IMR-90 (cell line): ENCODE measurements around the gene ADCYAP1. TPM values are rescaled to one million over a fixed set of nuclear protein-coding genes. Genes with fewer than 3 reads are reported as not detected.

Experiments
- ATAC-seq: fragments of 200-7000 bp; cut with Tn5 transposase; 2 replicates; pipeline ENCODE4 v1.9.1; 2020; ENCODE audit warnings: low read depth, mild to moderate bottlenecking, moderate library complexity
- BruUV-seq: library from RNA; stranded (reverse); fragments of 400-500 nt; replicated peaks from 2 replicates; lab custom pipeline; 2021; lab: Mats Ljungman, UMichigan
- CTCF ChIA-PET: fragments of 300-600 bp; formaldehyde crosslinking; extraction: SDS; loops from one replicate; lab custom pipeline; 2021; ENCODE audit warnings: antibody characterized with exemption; lab: Yijun Ruan, JAX
- POLR2A ChIA-PET: fragments of 300-600 bp; sonication (Branson Sonifier 250); formaldehyde crosslinking; loops from one replicate; lab custom pipeline; 2022; ENCODE audit warnings: antibody characterized with exemption; ENCODE audit not compliant: unreplicated experiment; lab: Charles Lee
- DNase-seq: peaks from one replicate; pipeline ENCODE4 v3.0.0; 2013
- H2AFZ ChIP-seq: replicated peaks from 2 replicates; pipeline ENCODE3; 2013; ENCODE audit warnings: low read length, mild to moderate bottlenecking; ENCODE audit not compliant: poor library complexity
- H2AK5ac ChIP-seq: 2 replicates; pipeline ENCODE4 v1.6.1; 2013; ENCODE audit warnings: low read depth, low read length, inconsistent platforms
- H2AK9ac ChIP-seq: replicated peaks from 2 replicates; pipeline ENCODE3; 2013; ENCODE audit warnings: mild to moderate bottlenecking, low read depth, low read length, moderate library complexity; ENCODE audit not compliant: poor library complexity
- H2BK120ac ChIP-seq: 2 replicates; pipeline ENCODE4 v1.6.1; 2013; ENCODE audit warnings: low read depth, low read length, inconsistent platforms
- H2BK15ac ChIP-seq: 3 replicates; pipeline ENCODE4 v1.6.1; 2013; ENCODE audit warnings: low read depth, low read length, inconsistent platforms
- H2BK20ac ChIP-seq: 2 replicates; pipeline ENCODE4 v1.6.1; 2013; ENCODE audit warnings: low read depth, mild to moderate bottlenecking, inconsistent platforms, low read length, moderate library complexity
- H2BK5ac ChIP-seq: 2 replicates; pipeline ENCODE4 v1.6.1; 2013; ENCODE audit warnings: mild to moderate bottlenecking, low read depth, low read length, inconsistent platforms; ENCODE audit not compliant: poor library complexity, severe bottlenecking
- H3K14ac ChIP-seq: replicated peaks from 2 replicates; pipeline ENCODE4 v1.6.1; 2013; ENCODE audit warnings: low read depth, low read length, inconsistent platforms
- H3K18ac ChIP-seq: 2 replicates; pipeline ENCODE4 v1.6.1; 2013; ENCODE audit warnings: low read depth, low read length, control low read depth
- H3K23ac ChIP-seq: 2 replicates; pipeline ENCODE4 v1.6.1; 2013; ENCODE audit warnings: low read depth, low read length, inconsistent platforms
- H3K27ac ChIP-seq: 2 replicates; pipeline ENCODE4 v1.5.1; 2013; ENCODE audit warnings: mild to moderate bottlenecking, control low read depth, low read length; ENCODE audit not compliant: insufficient read depth
- H3K27me3 ChIP-seq: 2 replicates; pipeline ENCODE4 v1.6.1; 2013; ENCODE audit warnings: low read length; ENCODE audit not compliant: control insufficient read depth, insufficient read depth
- H3K36me3 ChIP-seq: 2 replicates; pipeline ENCODE4 v1.6.1; 2013; ENCODE audit warnings: low read length, mixed read lengths; ENCODE audit not compliant: control insufficient read depth, insufficient read depth
- H3K4ac ChIP-seq: 2 replicates; pipeline ENCODE4 v1.6.1; 2013; ENCODE audit warnings: low read depth, low read length, inconsistent platforms
- H3K4me1 ChIP-seq: 2 replicates; pipeline ENCODE4 v1.6.1; 2013; ENCODE audit warnings: low read length, mixed read lengths; ENCODE audit not compliant: control insufficient read depth, insufficient read depth
- H3K4me2 ChIP-seq: 2 replicates; pipeline ENCODE4 v1.6.1; 2013; ENCODE audit warnings: low read depth, mild to moderate bottlenecking, control low read depth, low read length, moderate library complexity
- H3K4me3 ChIP-seq: 2 replicates; pipeline ENCODE4 v1.5.1; 2013; ENCODE audit warnings: low read depth, mild to moderate bottlenecking, control low read depth, low read length, moderate library complexity; ENCODE audit not compliant: insufficient read depth
- H3K56ac ChIP-seq: 2 replicates; pipeline ENCODE4 v1.6.1; 2013; ENCODE audit warnings: low read length, inconsistent platforms; ENCODE audit not compliant: insufficient read depth; ENCODE audit errors: extremely low read depth
- H3K79me1 ChIP-seq, 2 experiments: 2 replicates each; pipeline ENCODE4 v1.6.1; 2013; ENCODE audit warnings: low read length in 2 of 2, inconsistent platforms in 1 of 2, low read depth in 1 of 2
- H3K9ac ChIP-seq: 2 replicates; pipeline ENCODE4 v1.6.1; 2013; ENCODE audit warnings: low read depth, low read length, control low read depth
- H3K9me1 ChIP-seq: 2 replicates; pipeline ENCODE4 v1.6.1; 2013; ENCODE audit warnings: low read length, inconsistent platforms; ENCODE audit not compliant: insufficient read depth
- H3K9me3 ChIP-seq: 2 replicates; pipeline ENCODE4 v1.6.1; 2013; ENCODE audit warnings: low read length; ENCODE audit not compliant: control insufficient read depth, insufficient read depth
- H4K20me1 ChIP-seq: 2 replicates; pipeline ENCODE4 v1.6.1; 2013; ENCODE audit warnings: low read length, inconsistent platforms; ENCODE audit not compliant: insufficient read depth
- H4K5ac ChIP-seq: 2 replicates; pipeline ENCODE4 v1.6.1; 2013; ENCODE audit warnings: mild to moderate bottlenecking, low read depth, low read length, control low read depth
- H4K8ac ChIP-seq, 2 experiments: 2 replicates each; pipeline ENCODE4 v1.6.1; 2013; ENCODE audit warnings: low read depth in 2 of 2, low read length in 2 of 2, control low read depth in 1 of 2, inconsistent platforms in 1 of 2
- H4K91ac ChIP-seq: 2 replicates; pipeline ENCODE4 v1.6.1; 2013; ENCODE audit warnings: low read depth, low read length, inconsistent platforms; ENCODE audit not compliant: insufficient read depth
- BHLHE40 ChIP-seq: fragments of 150-350 bp; IDR thresholded peaks from 2 replicates; pipeline ENCODE4 v1.6.1; 2016; ENCODE audit warnings: mild to moderate bottlenecking, low read depth, low read length
- CEBPB ChIP-seq: IDR thresholded peaks from 2 replicates; pipeline ENCODE4 v1.6.1; 2012; ENCODE audit warnings: low read depth, low read length, improper control_type of control experiment
- CHD1 ChIP-seq: IDR thresholded peaks from 2 replicates; pipeline ENCODE4 v1.6.1; 2012; ENCODE audit warnings: low read depth, low read length, improper control_type of control experiment
- MAFK ChIP-seq: IDR thresholded peaks from 2 replicates; pipeline ENCODE4 v1.6.1; 2012; ENCODE audit warnings: low read depth, low read length, improper control_type of control experiment
- MAZ ChIP-seq: IDR thresholded peaks from 2 replicates; pipeline ENCODE4 v1.6.1; 2012; ENCODE audit warnings: low read depth, mild to moderate bottlenecking, low read length, improper control_type of control experiment, moderate library complexity, borderline replicate concordance
- MXI1 ChIP-seq: IDR thresholded peaks from 2 replicates; pipeline ENCODE4 v1.6.1; 2012; ENCODE audit warnings: low read depth, mild to moderate bottlenecking, low read length, moderate library complexity, borderline replicate concordance
- NFE2L2 ChIP-seq: fragments of 150-350 bp; IDR thresholded peaks from 2 replicates; pipeline ENCODE4 v1.6.1; 2016; ENCODE audit warnings: low read depth, mild to moderate bottlenecking, low read length
- POLR2A ChIP-seq: IDR thresholded peaks from 2 replicates; pipeline ENCODE4 v1.6.1; 2012; ENCODE audit warnings: mild to moderate bottlenecking, low read depth, low read length
- RAD21 ChIP-seq: IDR thresholded peaks from 2 replicates; pipeline ENCODE4 v1.6.1; 2012; ENCODE audit warnings: low read length, improper control_type of control experiment
- RCOR1 ChIP-seq: IDR thresholded peaks from 2 replicates; pipeline ENCODE4 v1.6.1; 2012; ENCODE audit warnings: mild to moderate bottlenecking, low read length, improper control_type of control experiment; ENCODE audit not compliant: insufficient replicate concordance
- RFX5 ChIP-seq: IDR thresholded peaks from 2 replicates; pipeline ENCODE4 v1.8.0; 2012; ENCODE audit warnings: low read depth, mild to moderate bottlenecking, low read length, moderate library complexity
- WGBS, 2 experiments: methylation state at CpG; one replicate each; pipeline versions ENCODE4 v1.1.5 to v1.1.7; 2013; ENCODE audit warnings: missing lambda C conversion rate in 2 of 2; ENCODE audit not compliant: insufficient read length in 1 of 2; ENCODE audit errors: extremely low coverage in 2 of 2; 5-methylcytosine and 5-hydroxymethylcytosine counted together
- dilution Hi-C: fragments of 300-500 bp; cut with HindIII; formaldehyde crosslinking; loops from one replicate; pipeline ENCODE4 v1.14.3; 2018; ENCODE audit warnings: low sequenced_read_pairs; ENCODE audit not compliant: unreplicated experiment
- in situ Hi-C: fragments of 300-500 bp; cut with MboI; formaldehyde crosslinking; loops from 3 replicates; pipeline ENCODE4 v1.14.3; 2019; ENCODE audit warnings: low sequenced_read_pairs, inconsistent platforms, mixed read lengths
- intact Hi-C: fragments of 100-400 bp; cut with micrococcal nuclease; formaldehyde crosslinking; loops from 2 replicates; pipeline ENCODE4 v1.10.0; 2022
- polyA plus RNA-seq, 3 experiments: library from polyadenylated mRNA; depleted of rRNA; stranded (reverse); fragments of >200 nt; gene quantifications; 2 replicates each; pipeline ENCODE4 v1.2.3, GENCODE V29; 2012; ENCODE audit warnings: low replicate concordance in 1 of 3
- total RNA-seq: library from RNA; depleted of rRNA; stranded (reverse); fragments of >200 nt; gene quantifications from 2 replicates; pipeline ENCODE4 v1.2.3, GENCODE V29; 2012
- TF ChIP-seq, protein P1 (sequence below): fragments of 150-350 bp; IDR thresholded peaks from 2 replicates; pipeline ENCODE4 v1.6.1; 2016; ENCODE audit warnings: low read depth, mild to moderate bottlenecking, low read length, moderate library complexity, borderline replicate concordance
- TF ChIP-seq, protein P2 (sequence below): fragments of 150-350 bp; IDR thresholded peaks from 2 replicates; pipeline ENCODE4 v1.6.1; 2017; ENCODE audit warnings: mild to moderate bottlenecking, antibody characterized with exemption, low read length, low read depth
- TF ChIP-seq, protein P3 (sequence below): conservative IDR thresholded peaks from 2 replicates; pipeline ENCODE4 v1.5.1; 2012; ENCODE audit warnings: mild to moderate bottlenecking, low read depth, low read length, improper control_type of control experiment

Gene ADCYAP1
- total and polyA plus RNA-seq, 2 of the 4 experiments (the other 2 are of a cell fraction): not detected

DNA sequence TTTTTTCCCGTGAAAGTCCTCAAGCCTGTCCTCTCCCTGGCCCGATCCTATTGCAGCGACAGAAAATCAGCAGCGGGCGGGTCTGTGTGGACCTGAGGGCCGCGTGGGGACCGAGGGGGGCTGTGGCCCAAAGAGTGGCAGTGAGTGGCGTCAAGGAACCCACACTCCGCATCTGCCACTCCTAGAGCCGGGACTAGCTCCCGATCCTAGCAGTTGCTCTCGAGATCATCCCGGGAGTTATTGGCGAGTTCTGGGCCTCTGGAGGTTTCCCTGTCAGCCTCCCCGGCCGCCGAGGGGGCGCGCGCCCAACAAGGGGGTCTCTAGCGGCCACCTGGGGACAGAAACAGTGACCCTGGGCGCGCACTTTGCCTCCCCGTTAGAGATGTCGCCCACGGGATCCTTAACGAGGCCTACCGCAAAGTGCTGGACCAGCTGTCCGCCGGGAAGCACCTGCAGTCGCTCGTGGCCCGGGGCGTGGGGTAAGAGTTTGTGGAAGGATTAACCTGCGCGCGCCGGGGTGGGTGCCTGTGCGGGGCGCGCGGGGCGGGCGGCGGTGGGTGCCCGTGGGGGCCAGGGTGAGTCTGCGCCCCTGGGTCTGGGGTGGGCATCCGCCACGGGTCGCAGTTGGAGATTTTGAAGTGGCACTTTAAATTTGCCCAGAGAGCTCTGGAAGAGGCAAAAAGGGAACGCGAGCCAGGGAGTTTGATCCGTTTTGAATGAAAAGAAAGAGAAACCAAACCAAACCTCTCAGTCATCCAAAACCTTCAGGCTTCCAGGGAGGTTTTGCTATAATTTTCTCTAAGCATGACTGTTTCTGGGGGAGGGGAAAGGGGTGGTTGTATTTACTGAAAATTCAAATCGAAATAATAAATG, 3.5 kb downstream of the ADCYAP1 start:
- H3K9ac ChIP-seq: no peak overlapping the region
- H3K4me2 ChIP-seq: peak overlapping the region; percentile 56; the same call in 1 of the 2 replicates
- no peak overlapping the region for H3K18ac ChIP-seq
- 3% methylated on average over 21 of the region's 55 CpGs; no CpG with 5 or more reads in 1 of the 2 experiments for WGBS, 2 experiments
- H3K9me3 ChIP-seq: peaks cover 2% of the 10 kb centered on the region
- dilution Hi-C loops (no loop called here), intact Hi-C loops (no loop called here), in situ Hi-C loops (no loop called here)
- no peaks in the 10 kb centered on the region; the same call in 1 of the 2 replicates for H3K4me1 ChIP-seq
- H3K36me3 ChIP-seq: no peaks in the 10 kb centered on the region
- no peak overlapping the region for H2AK9ac ChIP-seq
- H4K5ac ChIP-seq: no peak overlapping the region
- ChIA-PET CTCF (interaction anchor here (0.6 kb wide), 1 partner anchor 11 kb away, joined by 4 read pairs; no protein-coding TSS in a partner anchor), POLR2A (no interaction called here)
- no peak overlapping the region for H2BK15ac ChIP-seq
- H3K23ac ChIP-seq: no peak overlapping the region
- peak overlapping the region; percentile 3; the same call in 1 of the 2 replicates for H3K4me3 ChIP-seq
- H4K8ac ChIP-seq: no peak overlapping the region
- H3K79me1 ChIP-seq: no peaks in the 10 kb centered on the region
- no peak; the same call in 1 of the 2 replicates for ATAC-seq
- H3K27me3 ChIP-seq: peaks cover 69% of the 10 kb centered on the region
- no peaks in the 10 kb centered on the region for H4K20me1 ChIP-seq
- no peak for DNase-seq
- no peak overlapping the region for H3K4ac ChIP-seq
- no peak overlapping the region for H2AK5ac ChIP-seq
- no peak overlapping the region for H3K27ac ChIP-seq
- H2AFZ ChIP-seq: peak overlapping the region; percentile 33
- no peak overlapping the region for H2BK5ac ChIP-seq
- H4K91ac ChIP-seq: no peak overlapping the region
- H3K14ac ChIP-seq: no peak overlapping the region
- no peak overlapping the region for H2BK20ac ChIP-seq
- no TSS peak for BruUV-seq
- no peaks in the 10 kb centered on the region for H3K9me1 ChIP-seq
- H2BK120ac ChIP-seq: no peak overlapping the region
- no peak overlapping the region for H3K56ac ChIP-seq
- TF ChIP-seq POLR2A (no peak), CHD1 (no peak), NFE2L2 (no peak), MXI1 (no peak), MAZ (no peak), RAD21 (no peak), RCOR1 (no peak), BHLHE40 (no peak), RFX5 (no peak), CEBPB (no peak), MAFK (no peak)
- TF ChIP-seq, protein P1, sequence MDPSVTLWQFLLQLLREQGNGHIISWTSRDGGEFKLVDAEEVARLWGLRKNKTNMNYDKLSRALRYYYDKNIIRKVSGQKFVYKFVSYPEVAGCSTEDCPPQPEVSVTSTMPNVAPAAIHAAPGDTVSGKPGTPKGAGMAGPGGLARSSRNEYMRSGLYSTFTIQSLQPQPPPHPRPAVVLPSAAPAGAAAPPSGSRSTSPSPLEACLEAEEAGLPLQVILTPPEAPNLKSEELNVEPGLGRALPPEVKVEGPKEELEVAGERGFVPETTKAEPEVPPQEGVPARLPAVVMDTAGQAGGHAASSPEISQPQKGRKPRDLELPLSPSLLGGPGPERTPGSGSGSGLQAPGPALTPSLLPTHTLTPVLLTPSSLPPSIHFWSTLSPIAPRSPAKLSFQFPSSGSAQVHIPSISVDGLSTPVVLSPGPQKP: no peak
- TF ChIP-seq, protein P2, sequence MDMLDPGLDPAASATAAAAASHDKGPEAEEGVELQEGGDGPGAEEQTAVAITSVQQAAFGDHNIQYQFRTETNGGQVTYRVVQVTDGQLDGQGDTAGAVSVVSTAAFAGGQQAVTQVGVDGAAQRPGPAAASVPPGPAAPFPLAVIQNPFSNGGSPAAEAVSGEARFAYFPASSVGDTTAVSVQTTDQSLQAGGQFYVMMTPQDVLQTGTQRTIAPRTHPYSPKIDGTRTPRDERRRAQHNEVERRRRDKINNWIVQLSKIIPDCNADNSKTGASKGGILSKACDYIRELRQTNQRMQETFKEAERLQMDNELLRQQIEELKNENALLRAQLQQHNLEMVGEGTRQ: no peak
- TF ChIP-seq, protein P3, sequence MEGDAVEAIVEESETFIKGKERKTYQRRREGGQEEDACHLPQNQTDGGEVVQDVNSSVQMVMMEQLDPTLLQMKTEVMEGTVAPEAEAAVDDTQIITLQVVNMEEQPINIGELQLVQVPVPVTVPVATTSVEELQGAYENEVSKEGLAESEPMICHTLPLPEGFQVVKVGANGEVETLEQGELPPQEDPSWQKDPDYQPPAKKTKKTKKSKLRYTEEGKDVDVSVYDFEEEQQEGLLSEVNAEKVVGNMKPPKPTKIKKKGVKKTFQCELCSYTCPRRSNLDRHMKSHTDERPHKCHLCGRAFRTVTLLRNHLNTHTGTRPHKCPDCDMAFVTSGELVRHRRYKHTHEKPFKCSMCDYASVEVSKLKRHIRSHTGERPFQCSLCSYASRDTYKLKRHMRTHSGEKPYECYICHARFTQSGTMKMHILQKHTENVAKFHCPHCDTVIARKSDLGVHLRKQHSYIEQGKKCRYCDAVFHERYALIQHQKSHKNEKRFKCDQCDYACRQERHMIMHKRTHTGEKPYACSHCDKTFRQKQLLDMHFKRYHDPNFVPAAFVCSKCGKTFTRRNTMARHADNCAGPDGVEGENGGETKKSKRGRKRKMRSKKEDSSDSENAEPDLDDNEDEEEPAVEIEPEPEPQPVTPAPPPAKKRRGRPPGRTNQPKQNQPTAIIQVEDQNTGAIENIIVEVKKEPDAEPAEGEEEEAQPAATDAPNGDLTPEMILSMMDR: no peak
